ENCODE results near the gene MAML1. TPM values are rescaled to one million over a fixed set of nuclear protein-coding genes. Genes with fewer than 3 reads are reported as not detected.
A peak's percentile ranks its signal among the peaks of the same experiment; 100 is the strongest.

Gene MAML1
- total and polyA plus RNA-seq, 2 experiments from 2014 or later, result 5.8 to 9.5 TPM

- TF ChIP-seq EZH2 (IDR thresholded peaks at IDR 0.05; ENCODE audit: insufficient read depth, poor library complexity, severe bottlenecking) (no peak), EZH2phosphoT487 (IDR thresholded peaks at IDR 0.05; ENCODE audit: insufficient read depth, low read depth) (no peak)
Measured at GRCh38 chr5:179817890-179818745, 85.5 kb downstream of the MAML1 start.

GRCh38 chr5:179818746-179819295, 86.2 kb downstream of the MAML1 start:
- 3% methylated on average over 15 to 25 of the region's 35 CpGs for WGBS, 2 experiments (ENCODE audit: low coverage in 1 of 2, low lambda C conversion rate in 2 of 2, missing lambda C conversion rate in 2 of 2)
- Histone ChIP-seq H3K9ac (peak overlapping the region; percentile 97), H3K79me2 (ENCODE audit: insufficient read depth) (peaks cover 20% of the 10 kb centered on the region), H3K27ac (peak overlapping the region; percentile 91), H3K27me3 (replicated peaks; ENCODE audit: insufficient read depth) (no peaks in the 10 kb centered on the region), H2AFZ (peak overlapping the region; percentile 73), H3K9me3 (ENCODE audit: low read depth) (no peaks in the 10 kb centered on the region), H3F3A (ENCODE audit: insufficient read depth) (no peaks in the 10 kb centered on the region; the same call in 1 of the 2 replicates), H3K36me3 (ENCODE audit: low read depth) (peaks cover 4% of the 10 kb centered on the region; the same call in 1 of the 2 replicates), H4K20me1 (ENCODE audit: insufficient read depth) (peaks cover 11% of the 10 kb centered on the region; the same call in 1 of the 2 replicates), H3K9me2 (ENCODE audit: insufficient read depth) (no peaks in the 10 kb centered on the region), H3K4me2 (ENCODE audit: unreplicated experiment) (peak overlapping the region; percentile 69), H3K4me3 (peak overlapping the region; percentile 46), H3K4me1 (ENCODE audit: insufficient read depth) (peaks cover 33% of the 10 kb centered on the region)
- TF ChIP-seq EZH2 (IDR thresholded peaks at IDR 0.05; ENCODE audit: insufficient read depth, poor library complexity, severe bottlenecking) (no peak), EZH2phosphoT487 (IDR thresholded peaks at IDR 0.05; ENCODE audit: insufficient read depth, low read depth) (no peak)
- in situ Hi-C loops (cut with MboI), result no loop called here
- DNase-seq, result peak; percentile 94

More at GRCh38 chr5:179817890-179818745, 85.5 kb downstream of the MAML1 start:
- no peak for DNase-seq
- in situ Hi-C loops (cut with MboI), result no loop called here
- peak overlapping the region; percentile 69 for H3K4me2 ChIP-seq (ENCODE audit: unreplicated experiment)
- no peaks in the 10 kb centered on the region for H3K9me3 ChIP-seq (ENCODE audit: low read depth)
- H2AFZ ChIP-seq, result peak overlapping the region; percentile 73
- no peaks in the 10 kb centered on the region for H3K27me3 ChIP-seq (replicated peaks; ENCODE audit: insufficient read depth)
- H3K4me3 ChIP-seq, result peak overlapping the region; percentile 46; the same call in 1 of the 2 replicates
- H3K27ac ChIP-seq, result peak overlapping the region; percentile 91
- H3K9me2 ChIP-seq (ENCODE audit: insufficient read depth), result no peaks in the 10 kb centered on the region
- peak overlapping the region; percentile 97 for H3K9ac ChIP-seq
- no peaks in the 10 kb centered on the region; the same call in 1 of the 2 replicates for H3F3A ChIP-seq (ENCODE audit: insufficient read depth)
- peaks cover 33% of the 10 kb centered on the region for H3K4me1 ChIP-seq (ENCODE audit: insufficient read depth)
- H3K79me2 ChIP-seq (ENCODE audit: insufficient read depth), result peaks cover 14% of the 10 kb centered on the region
- H4K20me1 ChIP-seq (ENCODE audit: insufficient read depth), result peaks cover 11% of the 10 kb centered on the region; the same call in 1 of the 2 replicates
- H3K36me3 ChIP-seq (ENCODE audit: low read depth), result peaks cover 4% of the 10 kb centered on the region; the same call in 1 of the 2 replicates
- 62 to 66% methylated on average over 13 to 14 of the region's 14 CpGs for WGBS, 2 experiments (ENCODE audit: low coverage in 1 of 2, low lambda C conversion rate in 2 of 2, missing lambda C conversion rate in 2 of 2)

- TF ChIP-seq EZH2 (IDR thresholded peaks at IDR 0.05; ENCODE audit: insufficient read depth, poor library complexity, severe bottlenecking) (no peak), EZH2phosphoT487 (IDR thresholded peaks at IDR 0.05; ENCODE audit: insufficient read depth, low read depth) (no peak)
- H3K27ac ChIP-seq, result peak overlapping the region; percentile 91
- peak overlapping the region; percentile 78 for H3K4me3 ChIP-seq
- peaks cover 27% of the 10 kb centered on the region for H3K79me2 ChIP-seq (ENCODE audit: insufficient read depth)
- H3K9ac ChIP-seq, result peak overlapping the region; percentile 97
- WGBS, 2 experiments (ENCODE audit: low coverage in 1 of 2, low lambda C conversion rate in 2 of 2, missing lambda C conversion rate in 2 of 2), result 18 to 23% methylated on average over 23 to 25 of the region's 26 CpGs
- no peaks in the 10 kb centered on the region for H3K9me2 ChIP-seq (ENCODE audit: insufficient read depth)
- DNase-seq, result peak; percentile 81
- H3K4me1 ChIP-seq (ENCODE audit: insufficient read depth), result peaks cover 33% of the 10 kb centered on the region
- peak overlapping the region; percentile 91 for H3K4me2 ChIP-seq (ENCODE audit: unreplicated experiment)
- H2AFZ ChIP-seq, result peak overlapping the region; percentile 75
- H3K36me3 ChIP-seq (ENCODE audit: low read depth), result peaks cover 4% of the 10 kb centered on the region; the same call in 1 of the 2 replicates
- in situ Hi-C loops (cut with MboI), result no loop called here
- no peaks in the 10 kb centered on the region for H3K27me3 ChIP-seq (replicated peaks; ENCODE audit: insufficient read depth)
- H4K20me1 ChIP-seq (ENCODE audit: insufficient read depth), result peaks cover 11% of the 10 kb centered on the region; the same call in 1 of the 2 replicates
- no peaks in the 10 kb centered on the region; the same call in 1 of the 2 replicates for H3F3A ChIP-seq (ENCODE audit: insufficient read depth)
- no peaks in the 10 kb centered on the region for H3K9me3 ChIP-seq (ENCODE audit: low read depth)
Measured at GRCh38 chr5:179819296-179820126, 86.9 kb downstream of the MAML1 start.

- Histone ChIP-seq H3K36me3 (ENCODE audit: low read depth) (peaks cover 7% of the 10 kb centered on the region), H3K27ac (peak overlapping the region; percentile 91), H3K4me3 (peak overlapping the region; percentile 78), H3K9me2 (ENCODE audit: insufficient read depth) (no peaks in the 10 kb centered on the region), H2AFZ (peak overlapping the region; percentile 75), H3F3A (ENCODE audit: insufficient read depth) (no peaks in the 10 kb centered on the region; the same call in 1 of the 2 replicates), H3K9ac (peak overlapping the region; percentile 97), H3K4me2 (ENCODE audit: unreplicated experiment) (peak overlapping the region; percentile 91), H4K20me1 (ENCODE audit: insufficient read depth) (peaks cover 11% of the 10 kb centered on the region; the same call in 1 of the 2 replicates), H3K9me3 (ENCODE audit: low read depth) (no peaks in the 10 kb centered on the region), H3K4me1 (ENCODE audit: insufficient read depth) (peaks cover 33% of the 10 kb centered on the region), H3K79me2 (ENCODE audit: insufficient read depth) (peaks cover 33% of the 10 kb centered on the region), H3K27me3 (replicated peaks; ENCODE audit: insufficient read depth) (no peaks in the 10 kb centered on the region)
- 20 to 28% methylated on average over 11 to 12 of the region's 12 CpGs for WGBS, 2 experiments (ENCODE audit: low coverage in 1 of 2, low lambda C conversion rate in 2 of 2, missing lambda C conversion rate in 2 of 2)
- in situ Hi-C loops (cut with MboI), result no loop called here
- TF ChIP-seq EZH2phosphoT487 (IDR thresholded peaks at IDR 0.05; ENCODE audit: insufficient read depth, low read depth), result no peak
- no peak for TF ChIP-seq EZH2 (IDR thresholded peaks at IDR 0.05; ENCODE audit: insufficient read depth, poor library complexity, severe bottlenecking)
- DNase-seq, result peak; percentile 38
Measured at GRCh38 chr5:179820127-179820482, 87.5 kb downstream of the MAML1 start.

Measured in GM23248 (cell line).